ENCODE results near the gene ADISSP. TPM values are rescaled to one million over a fixed set of nuclear protein-coding genes. Genes with fewer than 3 reads are reported as not detected.

Gene ADISSP
- total and polyA plus RNA-seq, 2 experiments from 2014 or later = 86.6 to 126 TPM

GRCh38 chr20:3721912-3722311, 45.6 kb downstream of the ADISSP start (continued):
- TF ChIP-seq ZNF114 (CRISPR knock-in tag; IDR thresholded peaks at IDR 0.05) = no peak

- Mint-ChIP-seq H3K9me3 (no peaks in the 10 kb centered on the region), H3K36me3 (ENCODE audit: low read depth) (no peaks in the 10 kb centered on the region), H3K4me1 (peaks cover 6% of the 10 kb centered on the region; the same call in 2 of the 3 replicates), H3K4me3 (no peak overlapping the region), H3K27me3 (ENCODE audit: insufficient read depth, low read depth, poor library complexity) (peaks cover 10% of the 10 kb centered on the region), H3K27ac (no peak overlapping the region)
- TF ChIP-seq POLR2AphosphoS5 (IDR thresholded peaks at IDR 0.05; ENCODE audit: low read depth) (no peak), ETS1 (IDR thresholded peaks at IDR 0.05) (no peak), STAT1 (IDR thresholded peaks at IDR 0.05; ENCODE audit: unreplicated experiment) (no peak), CTCF (conservative IDR thresholded peaks at IDR 0.05; ENCODE audit: low read depth in 2 of 2) (no peak), ZNF114 (CRISPR knock-in tag; IDR thresholded peaks at IDR 0.05) (no peak), ZNF331 (CRISPR knock-in tag; IDR thresholded peaks at IDR 0.05; ENCODE audit: low read depth) (no peak), ZNF462 (CRISPR knock-in tag; IDR thresholded peaks at IDR 0.05) (no peak), REST (IDR thresholded peaks at IDR 0.05; ENCODE audit: unreplicated experiment) (no peak), EZH2phosphoT487 (IDR thresholded peaks at IDR 0.05; ENCODE audit: unreplicated experiment) (no peak), JUNB (IDR thresholded peaks at IDR 0.05; ENCODE audit: unreplicated experiment) (no peak), NANOG (IDR thresholded peaks at IDR 0.05; ENCODE audit: borderline replicate concordance) (no peak), EZH2 (IDR thresholded peaks at IDR 0.05; ENCODE audit: low read depth, unreplicated experiment) (no peak), CREB1 (CRISPR knock-in tag; IDR thresholded peaks at IDR 0.05; ENCODE audit: low read depth) (no peak)
- no peaks in the 10 kb centered on the region for H3K36me3 ChIP-seq (ENCODE audit: insufficient read depth)
- H3F3A ChIP-seq (replicated peaks; ENCODE audit: low read depth) = no peaks in the 10 kb centered on the region
- H3K79me2 ChIP-seq (replicated peaks; ENCODE audit: insufficient read depth) = no peaks in the 10 kb centered on the region
- ATAC-seq = no peak
- DNase-seq (ENCODE audit: low spot score) = no peak
- no peaks in the 10 kb centered on the region for H3K4me1 ChIP-seq (ENCODE audit: insufficient read depth)
- no peak overlapping the region for H3K4me2 ChIP-seq
- no peaks in the 10 kb centered on the region for H4K20me1 ChIP-seq (replicated peaks; ENCODE audit: insufficient read depth)
- no peaks in the 10 kb centered on the region for H3K27me3 ChIP-seq (ENCODE audit: insufficient read depth)
- H3K27ac ChIP-seq (ENCODE audit: low read depth) = no peak overlapping the region
- no peak overlapping the region for H3K4me3 ChIP-seq
- H2AFZ ChIP-seq = no peak overlapping the region
- H3K9me2 ChIP-seq (ENCODE audit: insufficient read depth) = no peaks in the 10 kb centered on the region
Measured at GRCh38 chr20:3720626-3721025, 46.9 kb downstream of the ADISSP start.

All from GM23338 (cell line).